Measurements from ENCODE around the gene SNPH.

The SNPH gene

GRCh38 chr20:1307171-1307570, 41.1 kb downstream of the SNPH start:
- no peak for DNase-seq (ENCODE audit: low spot score)

- no peak for DNase-seq (ENCODE audit: low spot score)
These were observed 41.5 kb downstream of the SNPH start for GRCh38 chr20:1307571-1307971.

GRCh38 chr20:1308067-1308701, 42.1 kb downstream of the SNPH start:
- DNase-seq (ENCODE audit: low spot score) = no peak

GRCh38 chr20:1308702-1309095, 42.6 kb downstream of the SNPH start:
- no peak for DNase-seq (ENCODE audit: low spot score)

- peak; percentile 32 for DNase-seq (ENCODE audit: low spot score)
These were observed 43.3 kb downstream of the SNPH start for GRCh38 chr20:1309439-1309847.

GRCh38 chr20:1310071-1310470, 44.0 kb downstream of the SNPH start:
- peak; percentile 56 for DNase-seq (ENCODE audit: low spot score)

GRCh38 chr20:1310506-1311190, 44.6 kb downstream of the SNPH start:
- DNase-seq (ENCODE audit: low spot score) = no peak

- no peak for DNase-seq (ENCODE audit: low spot score)
These were observed 46.2 kb downstream of the SNPH start for GRCh38 chr20:1312308-1312707.

DNA sequence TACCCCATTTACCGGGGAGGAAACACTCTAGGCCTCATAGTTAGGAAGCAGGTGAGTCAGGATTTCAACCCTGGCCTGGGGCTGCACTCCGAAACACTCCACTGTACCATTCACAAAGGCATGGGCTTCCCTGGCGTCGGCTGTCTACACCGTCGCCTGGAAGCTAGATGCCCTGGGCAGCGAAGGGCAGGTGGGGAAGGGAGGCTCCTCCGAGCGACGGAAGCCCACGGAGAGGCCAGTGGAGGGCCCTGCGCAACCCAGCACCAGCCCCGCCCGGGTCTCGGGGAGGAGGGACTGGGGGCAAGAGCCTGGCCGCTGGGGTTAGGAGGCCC, 46.8 kb downstream of the SNPH start:
- DNase-seq (ENCODE audit: low spot score) = no peak

GRCh38 chr20:1313236-1313964, 47.3 kb downstream of the SNPH start:
- DNase-seq (ENCODE audit: low spot score) = peak; percentile 80

DNA sequence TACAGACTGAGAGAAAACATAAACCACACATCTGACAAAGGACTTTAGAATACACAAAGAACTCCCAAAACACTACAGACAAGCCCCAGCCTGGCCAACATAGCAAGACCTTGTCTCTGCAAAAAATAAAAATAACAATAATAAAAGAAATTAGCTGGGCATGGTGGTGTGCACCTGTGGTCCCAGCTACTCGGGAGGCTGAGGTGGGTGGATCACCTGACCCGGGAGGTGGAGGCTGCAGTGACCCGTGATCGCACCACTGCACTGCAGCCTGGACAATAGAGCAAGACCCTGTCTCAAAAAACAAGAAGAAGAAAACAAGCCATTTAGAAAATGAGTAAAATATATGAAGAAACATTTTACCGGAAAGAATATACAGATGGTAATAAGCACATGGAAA, 49.7 kb downstream of the SNPH start:
- DNase-seq (ENCODE audit: low spot score) = no peak

GRCh38 chr20:1317545-1318255, 51.6 kb downstream of the SNPH start:
- no peak for DNase-seq (ENCODE audit: low spot score)

GRCh38 chr20:1319051-1319450, 53.0 kb downstream of the SNPH start:
- DNase-seq (ENCODE audit: low spot score) = no peak

- DNase-seq (ENCODE audit: low spot score) = no peak
These were observed 53.4 kb downstream of the SNPH start for GRCh38 chr20:1319462-1319861.

DNA sequence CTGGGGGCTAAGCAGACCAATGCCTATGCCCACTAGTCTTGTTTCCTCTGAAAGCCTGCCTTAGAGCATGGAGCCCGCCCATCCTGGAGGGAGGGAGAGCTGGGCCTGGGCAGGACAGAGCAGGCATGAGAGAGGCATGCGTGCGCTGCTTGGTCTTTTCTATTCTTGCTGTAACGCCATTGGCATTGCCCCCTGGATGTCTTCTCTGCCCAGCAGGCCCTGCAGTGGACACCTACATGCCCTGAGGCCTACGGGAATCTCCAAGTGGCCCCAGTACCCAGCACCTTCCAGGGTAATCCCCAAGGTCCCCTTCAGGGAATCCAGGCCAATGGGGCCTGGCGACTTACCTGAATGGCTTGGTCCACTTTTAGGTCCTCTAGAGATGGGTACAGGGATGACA, 53.9 kb downstream of the SNPH start:
- DNase-seq (ENCODE audit: low spot score) = no peak

DNA sequence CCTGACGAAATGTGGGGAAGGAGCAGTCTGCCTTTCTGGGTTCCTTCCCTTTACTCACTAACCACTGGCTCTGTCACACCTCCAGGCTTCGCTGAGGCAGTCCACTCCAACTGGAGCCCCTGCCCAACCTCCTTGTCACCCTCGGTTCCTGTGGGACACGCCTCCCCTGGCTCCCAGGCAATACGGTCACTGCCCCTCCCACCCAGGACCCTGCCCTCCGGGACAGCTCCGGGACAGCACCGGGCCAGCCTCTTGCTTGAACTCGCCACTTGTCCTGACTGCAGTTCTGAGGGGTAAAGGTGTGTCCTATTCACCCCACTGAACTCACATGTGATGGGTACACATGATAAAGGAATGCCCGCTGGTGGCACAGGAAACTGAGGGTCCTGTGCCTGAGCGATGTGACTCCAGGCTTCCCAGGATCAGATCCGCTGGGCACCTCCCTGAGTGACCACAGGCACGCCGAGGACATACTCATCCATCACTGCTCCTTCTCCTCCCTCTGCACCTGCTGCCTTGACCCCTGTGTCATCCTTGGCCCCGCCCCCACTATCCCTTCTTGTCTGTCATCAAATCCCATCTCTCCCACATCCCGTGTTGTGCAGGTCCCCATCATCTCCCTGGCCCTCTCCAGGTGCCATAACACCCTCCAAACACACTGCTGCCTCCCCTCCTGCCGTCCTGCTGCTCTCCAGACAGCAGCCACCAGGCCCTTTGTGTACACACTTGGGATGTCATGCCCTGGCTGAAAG, 55.0 kb downstream of the SNPH start:
- DNase-seq (ENCODE audit: low spot score) = no peak

- DNase-seq (ENCODE audit: low spot score) = no peak
These were observed 55.5 kb downstream of the SNPH start for GRCh38 chr20:1321654-1321939.

DNA sequence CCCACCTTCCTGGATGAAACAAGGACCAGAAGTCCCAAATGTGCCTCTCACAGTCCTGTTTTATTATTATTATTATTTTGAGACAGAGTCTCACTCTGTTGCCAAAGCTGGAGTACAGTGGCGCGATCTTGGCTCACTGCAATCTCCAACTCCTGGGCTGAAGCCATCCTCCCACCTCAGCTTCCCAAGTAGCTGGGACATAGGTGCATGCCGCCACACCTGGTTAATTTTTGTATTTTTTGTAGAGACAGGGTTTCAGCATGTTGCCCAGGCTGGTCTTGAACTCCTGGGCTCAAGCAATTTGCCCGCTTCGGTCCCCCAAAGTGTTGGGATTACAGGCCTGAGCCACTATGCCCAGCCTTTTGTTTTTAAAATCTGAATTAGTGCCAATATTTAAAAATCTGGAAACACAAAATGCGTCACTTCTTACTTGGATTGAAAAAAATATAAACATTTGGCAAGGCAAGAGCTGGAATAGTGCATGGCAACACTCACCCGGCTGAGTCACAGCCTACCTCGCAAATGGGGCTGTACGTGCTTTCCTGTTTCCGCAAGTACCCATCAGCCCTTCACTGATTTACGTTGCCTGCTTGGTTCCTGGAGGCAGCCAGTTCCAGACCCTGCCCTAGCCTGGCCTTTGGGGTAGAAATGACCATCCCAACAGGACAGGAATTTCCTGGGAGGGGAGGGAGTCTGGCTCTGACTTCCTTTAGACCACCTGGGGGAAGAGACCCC, 56.6 kb downstream of the SNPH start:
- no peak for DNase-seq (ENCODE audit: low spot score)

GRCh38 chr20:1323256-1323655, 57.2 kb downstream of the SNPH start:
- no peak for DNase-seq (ENCODE audit: low spot score)

DNA sequence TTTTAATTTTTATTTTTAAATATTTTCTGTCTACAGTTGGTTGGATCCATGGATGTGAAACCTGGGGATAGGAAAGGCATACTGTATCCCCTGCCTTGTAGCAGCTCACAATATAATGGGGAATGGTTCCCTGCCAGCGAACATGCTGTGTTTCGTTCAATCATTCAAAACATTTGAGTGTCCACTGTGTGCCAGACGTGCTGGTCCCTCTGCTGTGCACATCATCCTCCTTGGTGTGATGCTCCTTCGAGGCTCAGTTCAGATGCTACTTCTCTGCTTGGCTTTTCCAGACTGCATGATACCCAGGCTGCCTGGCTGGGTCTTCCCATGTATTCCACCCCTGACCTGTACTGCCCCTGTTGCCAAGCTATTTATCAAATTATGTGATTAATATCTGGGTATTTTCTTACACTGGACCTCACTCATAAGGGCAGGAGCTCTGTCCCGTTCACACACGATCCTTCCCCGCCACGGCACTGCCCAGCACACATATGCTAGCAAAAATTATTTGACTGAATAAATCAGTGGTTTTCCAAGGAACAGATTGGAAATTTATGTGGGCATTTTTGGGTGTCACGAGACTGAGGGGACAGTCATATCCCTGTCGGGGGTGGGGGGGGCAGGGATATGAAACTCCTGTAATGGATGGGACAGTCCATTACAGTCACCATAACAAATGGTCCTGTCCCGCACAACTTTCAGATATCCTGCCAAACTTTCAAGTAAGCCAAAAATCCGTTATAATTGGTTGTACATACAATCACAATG, 57.9 kb downstream of the SNPH start:
- no peak for DNase-seq (ENCODE audit: low spot score)
